ENCODE data around the gene SCD5. TPM values are rescaled to one million over a fixed set of nuclear protein-coding genes. Genes with fewer than 3 reads are reported as not detected.
A peak's percentile ranks its signal among the peaks of the same experiment; 100 is the strongest.

Gene SCD5
- polyA plus RNA-seq, 2 of the 4 experiments (the other 2 are of a cell fraction) = 9.8 to 11.9 TPM

DNA sequence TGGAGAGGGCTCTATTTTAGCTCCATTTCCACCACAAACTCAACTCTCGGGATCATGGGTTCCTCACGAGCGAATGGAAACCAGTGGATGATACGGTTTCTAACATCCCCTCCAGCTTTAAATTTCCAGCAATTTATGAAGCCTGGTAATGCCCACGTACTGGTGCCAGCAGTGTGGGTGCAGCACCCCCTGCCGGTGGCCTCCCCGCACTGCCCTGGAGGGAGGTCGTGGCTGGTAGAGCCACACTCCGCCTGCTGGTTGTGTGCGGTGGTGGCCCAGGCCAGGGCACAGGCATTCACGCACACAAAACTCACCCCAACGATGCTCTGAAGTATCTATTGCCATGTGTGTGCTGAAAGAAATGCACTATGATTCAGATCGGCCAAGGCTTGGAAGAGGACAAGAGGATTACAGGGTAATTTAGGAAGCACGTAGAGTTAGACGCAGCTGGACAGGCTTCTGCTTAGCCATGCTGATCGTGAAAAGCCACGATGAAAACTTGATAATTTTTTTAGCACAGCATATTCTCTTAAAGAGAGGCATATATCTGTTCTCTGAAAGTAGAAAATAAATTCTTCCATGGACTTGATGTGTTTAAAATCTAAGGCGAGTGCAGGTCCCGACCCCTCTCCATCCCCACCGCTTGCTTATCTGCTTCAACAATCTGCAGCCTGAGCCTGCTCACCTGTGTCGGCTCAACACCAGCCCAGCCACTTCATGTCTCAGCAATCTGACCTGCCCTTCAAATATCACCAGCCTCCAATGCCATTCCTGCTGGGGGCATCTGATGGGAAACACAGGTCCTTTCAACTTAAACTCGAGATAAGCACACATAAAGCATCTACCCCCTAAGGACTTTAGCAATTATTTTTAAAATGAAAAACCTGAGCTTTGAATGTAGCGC lies 59.1 kb downstream of the SCD5 start:
- POLR2A ChIA-PET = no interaction called here
- CTCF ChIA-PET = interaction anchor here (0.6 to 2.9 kb wide), 37 partner anchors 8 to 283 kb away, joined by 3 to 15 read pairs (median 4); no protein-coding TSS in a partner anchor

DNA sequence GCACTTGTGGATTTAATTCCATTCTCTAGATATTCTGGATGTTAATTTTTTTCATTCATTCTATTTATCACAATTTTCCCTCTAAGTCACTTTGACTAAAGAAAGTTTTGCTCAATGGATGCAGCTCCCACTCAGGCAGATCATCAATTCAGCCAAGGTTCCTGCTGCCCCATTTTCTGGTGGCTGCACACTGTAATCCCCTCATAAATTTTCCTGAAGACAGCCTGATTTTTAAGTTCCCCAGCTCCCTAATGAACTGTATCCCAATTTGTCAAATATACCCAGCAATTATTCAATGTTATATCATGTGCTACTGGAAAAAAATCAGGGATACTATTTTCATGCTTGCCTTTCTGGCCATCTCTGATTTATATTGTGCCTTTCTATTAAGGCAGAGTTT lies 61.2 kb downstream of the SCD5 start:
- Histone ChIP-seq H3K4me1 (0 out of 3 replicates have a peak, but pooled peaks cover 5% of the 10 kb centered on the region), H3K4me2 (no peak overlapping the region), H3K27ac (no peak overlapping the region), H3K4me3 (no peak overlapping the region), H3K9me3 (no peaks in the 10 kb centered on the region)
- no peak for DNase-seq (ENCODE audit: low read depth in 1 of 2, low spot score in 1 of 2)
- POLR2A ChIA-PET = no interaction called here
- ATAC-seq = no peak
- no peak for TF ChIP-seq ZNF302 (CRISPR knock-in tag; IDR thresholded peaks at IDR 0.05)
- no peak for TF ChIP-seq POLR2AphosphoS2 (conservative IDR thresholded peaks at IDR 0.05; ENCODE audit: low read length)
- TF ChIP-seq, protein P1, sequence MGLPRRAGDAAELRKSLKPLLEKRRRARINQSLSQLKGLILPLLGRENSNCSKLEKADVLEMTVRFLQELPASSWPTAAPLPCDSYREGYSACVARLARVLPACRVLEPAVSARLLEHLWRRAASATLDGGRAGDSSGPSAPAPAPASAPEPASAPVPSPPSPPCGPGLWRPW (IDR thresholded peaks at IDR 0.05) = no peak
- no peak for TF ChIP-seq PHF8 (IDR thresholded peaks at IDR 0.05; ENCODE audit: borderline replicate concordance, low read depth)
- no peak for TF ChIP-seq CBX2 (IDR thresholded peaks at IDR 0.05; ENCODE audit: borderline replicate concordance, low read depth)
- no peak for TF ChIP-seq RARB (CRISPR knock-in tag; IDR thresholded peaks at IDR 0.05)
- no peak for TF ChIP-seq EHF (CRISPR knock-in tag; IDR thresholded peaks at IDR 0.05)
- TF ChIP-seq, protein P2, sequence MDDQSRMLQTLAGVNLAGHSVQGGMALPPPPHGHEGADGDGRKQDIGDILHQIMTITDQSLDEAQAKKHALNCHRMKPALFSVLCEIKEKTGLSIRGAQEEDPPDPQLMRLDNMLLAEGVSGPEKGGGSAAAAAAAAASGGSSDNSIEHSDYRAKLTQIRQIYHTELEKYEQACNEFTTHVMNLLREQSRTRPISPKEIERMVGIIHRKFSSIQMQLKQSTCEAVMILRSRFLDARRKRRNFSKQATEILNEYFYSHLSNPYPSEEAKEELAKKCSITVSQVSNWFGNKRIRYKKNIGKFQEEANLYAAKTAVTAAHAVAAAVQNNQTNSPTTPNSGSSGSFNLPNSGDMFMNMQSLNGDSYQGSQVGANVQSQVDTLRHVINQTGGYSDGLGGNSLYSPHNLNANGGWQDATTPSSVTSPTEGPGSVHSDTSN (IDR thresholded peaks at IDR 0.05) = no peak
- TF ChIP-seq, protein P3, sequence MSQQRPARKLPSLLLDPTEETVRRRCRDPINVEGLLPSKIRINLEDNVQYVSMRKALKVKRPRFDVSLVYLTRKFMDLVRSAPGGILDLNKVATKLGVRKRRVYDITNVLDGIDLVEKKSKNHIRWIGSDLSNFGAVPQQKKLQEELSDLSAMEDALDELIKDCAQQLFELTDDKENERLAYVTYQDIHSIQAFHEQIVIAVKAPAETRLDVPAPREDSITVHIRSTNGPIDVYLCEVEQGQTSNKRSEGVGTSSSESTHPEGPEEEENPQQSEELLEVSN (IDR thresholded peaks at IDR 0.05; ENCODE audit: borderline replicate concordance, low read depth) = no peak
- no peak for TF ChIP-seq TFCP2L1 (CRISPR knock-in tag; IDR thresholded peaks at IDR 0.05)
- TF ChIP-seq, protein P4, sequence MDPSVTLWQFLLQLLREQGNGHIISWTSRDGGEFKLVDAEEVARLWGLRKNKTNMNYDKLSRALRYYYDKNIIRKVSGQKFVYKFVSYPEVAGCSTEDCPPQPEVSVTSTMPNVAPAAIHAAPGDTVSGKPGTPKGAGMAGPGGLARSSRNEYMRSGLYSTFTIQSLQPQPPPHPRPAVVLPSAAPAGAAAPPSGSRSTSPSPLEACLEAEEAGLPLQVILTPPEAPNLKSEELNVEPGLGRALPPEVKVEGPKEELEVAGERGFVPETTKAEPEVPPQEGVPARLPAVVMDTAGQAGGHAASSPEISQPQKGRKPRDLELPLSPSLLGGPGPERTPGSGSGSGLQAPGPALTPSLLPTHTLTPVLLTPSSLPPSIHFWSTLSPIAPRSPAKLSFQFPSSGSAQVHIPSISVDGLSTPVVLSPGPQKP (IDR thresholded peaks at IDR 0.05; ENCODE audit: low read depth, low read length) = no peak
- TF ChIP-seq TP53 (CRISPR knock-in tag; IDR thresholded peaks at IDR 0.05) = no peak
- TF ChIP-seq NR3C1 (IDR thresholded peaks at IDR 0.05) = no peak
- no peak for TF ChIP-seq CEBPB (IDR thresholded peaks at IDR 0.05)
- no peak for TF ChIP-seq POLR2A (IDR thresholded peaks at IDR 0.05; ENCODE audit: low read length)
- TF ChIP-seq ESRRA (IDR thresholded peaks at IDR 0.05; ENCODE audit: borderline replicate concordance, low read length) = no peak
- CTCF ChIA-PET = no interaction called here
- FAIRE-seq = no peak

More for the DNA sequence above, 59.1 kb downstream of the SCD5 start:
- WGBS (ENCODE audit: missing lambda C conversion rate) = 56% methylated on average over 19 of the region's 23 CpGs
- ATAC-seq = peak; percentile 99 to 100
- H3K27ac ChIP-seq = no peak overlapping the region
- no peaks in the 10 kb centered on the region for H3K4me1 ChIP-seq
- TF ChIP-seq, protein P5, sequence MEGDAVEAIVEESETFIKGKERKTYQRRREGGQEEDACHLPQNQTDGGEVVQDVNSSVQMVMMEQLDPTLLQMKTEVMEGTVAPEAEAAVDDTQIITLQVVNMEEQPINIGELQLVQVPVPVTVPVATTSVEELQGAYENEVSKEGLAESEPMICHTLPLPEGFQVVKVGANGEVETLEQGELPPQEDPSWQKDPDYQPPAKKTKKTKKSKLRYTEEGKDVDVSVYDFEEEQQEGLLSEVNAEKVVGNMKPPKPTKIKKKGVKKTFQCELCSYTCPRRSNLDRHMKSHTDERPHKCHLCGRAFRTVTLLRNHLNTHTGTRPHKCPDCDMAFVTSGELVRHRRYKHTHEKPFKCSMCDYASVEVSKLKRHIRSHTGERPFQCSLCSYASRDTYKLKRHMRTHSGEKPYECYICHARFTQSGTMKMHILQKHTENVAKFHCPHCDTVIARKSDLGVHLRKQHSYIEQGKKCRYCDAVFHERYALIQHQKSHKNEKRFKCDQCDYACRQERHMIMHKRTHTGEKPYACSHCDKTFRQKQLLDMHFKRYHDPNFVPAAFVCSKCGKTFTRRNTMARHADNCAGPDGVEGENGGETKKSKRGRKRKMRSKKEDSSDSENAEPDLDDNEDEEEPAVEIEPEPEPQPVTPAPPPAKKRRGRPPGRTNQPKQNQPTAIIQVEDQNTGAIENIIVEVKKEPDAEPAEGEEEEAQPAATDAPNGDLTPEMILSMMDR (IDR thresholded peaks at IDR 0.05) = peak; percentile 71
- TF ChIP-seq SMC3 (IDR thresholded peaks at IDR 0.05) (peak; percentile 73), MAFK (IDR thresholded peaks at IDR 0.05; ENCODE audit: partially characterized antibody) (no peak), POLR2A (IDR thresholded peaks at IDR 0.05; ENCODE audit: low read length) (no peak), TFCP2L1 (CRISPR knock-in tag; IDR thresholded peaks at IDR 0.05) (no peak), HOXA7 (CRISPR knock-in tag; IDR thresholded peaks at IDR 0.05) (no peak), HOXB5 (CRISPR knock-in tag; IDR thresholded peaks at IDR 0.05) (no peak), RAD21 (conservative IDR thresholded peaks at IDR 0.05 in 1 of 2, IDR thresholded peaks at IDR 0.05 in 1 of 2) (peak; percentile 77 to 90)
- TF ChIP-seq, protein P6, sequence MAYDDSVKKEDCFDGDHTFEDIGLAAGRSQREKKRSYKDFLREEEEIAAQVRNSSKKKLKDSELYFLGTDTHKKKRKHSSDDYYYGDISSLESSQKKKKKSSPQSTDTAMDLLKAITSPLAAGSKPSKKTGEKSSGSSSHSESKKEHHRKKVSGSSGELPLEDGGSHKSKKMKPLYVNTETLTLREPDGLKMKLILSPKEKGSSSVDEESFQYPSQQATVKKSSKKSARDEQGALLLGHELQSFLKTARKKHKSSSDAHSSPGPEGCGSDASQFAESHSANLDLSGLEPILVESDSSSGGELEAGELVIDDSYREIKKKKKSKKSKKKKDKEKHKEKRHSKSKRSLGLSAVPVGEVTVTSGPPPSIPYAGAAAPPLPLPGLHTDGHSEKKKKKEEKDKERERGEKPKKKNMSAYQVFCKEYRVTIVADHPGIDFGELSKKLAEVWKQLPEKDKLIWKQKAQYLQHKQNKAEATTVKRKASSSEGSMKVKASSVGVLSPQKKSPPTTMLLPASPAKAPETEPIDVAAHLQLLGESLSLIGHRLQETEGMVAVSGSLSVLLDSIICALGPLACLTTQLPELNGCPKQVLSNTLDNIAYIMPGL (CRISPR knock-in tag; IDR thresholded peaks at IDR 0.05; ENCODE audit: borderline replicate concordance) = no peak
- H3K4me3 ChIP-seq = no peak overlapping the region
- peak; percentile 70 to 73 for DNase-seq (ENCODE audit: low read depth in 1 of 2, low spot score in 1 of 2)
- no peak for FAIRE-seq
- H3K4me2 ChIP-seq = no peak overlapping the region
- H3K9me3 ChIP-seq = no peaks in the 10 kb centered on the region

Data from A549 (cell line).